CD4-positive, CD25-positive, alpha-beta regulatory T cell (primary cell): Measurements from ENCODE around the gene TAT. TPM values are rescaled to one million over a fixed set of nuclear protein-coding genes. Genes with fewer than 3 reads are reported as not detected.
"Not testable (repeated sequence)": the region's sequence is repeated elsewhere in the genome, so short reads cannot be mapped to it uniquely, and the experiment has no call there.

Source experiments
- ATAC-seq, 2 donors: fragments of 150-1000 bp; cut with Tn5 transposase; one replicate each; pipeline ENCODE4 v1.10.0; 2021; ENCODE audit warnings: low read depth in 2 of 2, moderate number of reproducible peaks in 2 of 2, moderate library complexity in 1 of 2
- DNase-seq, 3 donors: peaks; one replicate each; pipeline versions ENCODE4 v3.0.0 to v3.0.0-alpha.2; 2012 to 2022; ENCODE audit warnings: mixed read lengths in 1 of 3
- H3K27ac ChIP-seq: one replicate; pipeline ENCODE4 v1.7.0; 2013; ENCODE audit warnings: mild to moderate bottlenecking, low read length; ENCODE audit not compliant: insufficient read depth, poor library complexity, severe bottlenecking
- H3K27me3 ChIP-seq: one replicate; pipeline ENCODE4 v1.7.0; 2013; ENCODE audit warnings: low read length; ENCODE audit not compliant: control insufficient read depth, insufficient read depth
- H3K36me3 ChIP-seq: one replicate; pipeline ENCODE4 v1.7.0; 2013; ENCODE audit warnings: mild to moderate bottlenecking, low read length, moderate library complexity; ENCODE audit not compliant: control insufficient read depth, insufficient read depth
- H3K4me1 ChIP-seq: 2 replicates; pipeline ENCODE4 v1.7.0; 2013; ENCODE audit warnings: mild to moderate bottlenecking, low read length; ENCODE audit not compliant: insufficient read depth, control insufficient read depth, poor library complexity, severe bottlenecking
- H3K4me3 ChIP-seq: one replicate; pipeline ENCODE4 v1.7.0; 2013; ENCODE audit warnings: low read depth, mild to moderate bottlenecking, low read length, moderate library complexity
- H3K9me3 ChIP-seq, 2 experiments: 1 replicate in 1 of 2; 2 replicates in 1 of 2; pipeline ENCODE4 v1.7.0; 2013; ENCODE audit warnings: low read length in 2 of 2, mild to moderate bottlenecking in 1 of 2, moderate library complexity in 1 of 2; ENCODE audit not compliant: control insufficient read depth in 2 of 2
- H3K27ac Mint-ChIP-seq, 3 donors: one replicate each; pipeline ENCODE4 v1.8.0; 2020 to 2022; ENCODE audit warnings: mild to moderate bottlenecking in 3 of 3, mixed read lengths in 3 of 3, moderate library complexity in 2 of 3
- H3K27me3 Mint-ChIP-seq: one replicate; pipeline ENCODE4 v1.8.0; 2022; ENCODE audit warnings: mild to moderate bottlenecking, mixed read lengths
- H3K36me3 Mint-ChIP-seq: one replicate; pipeline ENCODE4 v1.8.0; 2020; ENCODE audit warnings: mixed read lengths
- H3K4me1 Mint-ChIP-seq, 4 donors: one replicate each; pipeline ENCODE4 v1.8.0; 2020 to 2022; ENCODE audit warnings: mixed read lengths in 4 of 4, mild to moderate bottlenecking in 1 of 4
- H3K4me3 Mint-ChIP-seq, 4 donors: one replicate each; pipeline ENCODE4 v1.8.0; 2020 to 2022; ENCODE audit warnings: mild to moderate bottlenecking in 4 of 4, mixed read lengths in 4 of 4, moderate library complexity in 3 of 4
- H3K9me3 Mint-ChIP-seq, 7 donors: one replicate each; pipeline ENCODE4 v1.8.0; 2020 to 2022; ENCODE audit warnings: mixed read lengths in 7 of 7, mild to moderate bottlenecking in 3 of 7, moderate library complexity in 2 of 7
- polyA plus RNA-seq, 4 donors: library from polyadenylated mRNA; unstranded; fragments of 300-500 nt; fragmentation: Illumina TruSeq; gene quantifications; one replicate each; pipeline ENCODE4 v1.2.3, GENCODE V29; 2021
- total RNA-seq: library from RNA; stranded (reverse); gene quantifications from one replicate; pipeline ENCODE4 v1.2.3, GENCODE V29; 2022

Gene TAT
- total and polyA plus RNA-seq, 5 donors from 2014 or later = 0.06 to 0.23 (median 0.14) TPM; not detected in 2

DNA sequence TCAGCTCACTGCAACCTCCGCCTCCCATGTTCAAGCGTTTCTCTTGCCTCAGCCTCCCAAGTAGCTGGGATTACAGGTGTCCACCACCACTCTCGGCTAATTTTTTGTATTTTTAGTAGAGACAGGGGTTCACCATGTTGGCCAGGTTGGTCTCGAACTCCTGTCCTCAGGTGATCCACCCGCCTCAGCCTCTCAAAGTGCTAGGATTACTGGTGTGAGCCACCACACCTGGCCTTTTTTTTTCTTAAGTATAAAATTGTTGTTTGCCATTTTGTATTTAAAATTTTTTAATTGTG is 5.6 kb upstream of the TAT start:
- H3K27me3 Mint-ChIP-seq = peaks cover 25% of the 10 kb centered on the region
- H3K27ac Mint-ChIP-seq = peak overlapping the region in 1 of 3 donors; percentile 26
- H3K4me3 ChIP-seq, H3K4me3 Mint-ChIP-seq, H3K4me1 Mint-ChIP-seq, H3K4me1 ChIP-seq, H3K27ac ChIP-seq, H3K9me3 Mint-ChIP-seq, H3K36me3 ChIP-seq, DNase-seq, H3K36me3 Mint-ChIP-seq, ATAC-seq, H3K9me3 ChIP-seq: not testable (repeated sequence)
- peaks cover 12% of the 10 kb centered on the region for H3K27me3 ChIP-seq

DNA sequence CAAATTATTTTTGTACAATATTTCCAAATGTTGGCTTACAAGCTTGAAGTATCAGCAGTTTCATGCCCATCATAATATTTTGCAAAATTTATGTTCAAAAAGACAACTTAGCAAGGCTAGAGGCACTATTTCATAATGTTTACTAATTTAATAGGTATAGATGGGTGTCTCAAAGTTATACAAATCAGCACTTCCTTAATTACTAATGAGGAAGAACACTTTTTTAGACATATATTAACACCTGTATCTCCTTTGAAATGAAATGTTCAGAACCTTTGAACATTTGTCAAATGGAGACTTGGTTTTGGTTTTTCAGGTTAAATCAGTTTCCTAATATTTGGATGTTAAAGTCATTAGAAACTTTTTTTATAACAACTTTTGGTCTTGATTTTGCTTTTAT is 2.2 kb downstream of the TAT start:
- H3K27ac Mint-ChIP-seq = no peak overlapping the region
- peaks cover 0 to 1% (median 0%) of the 10 kb centered on the region in 7 donors for H3K9me3 Mint-ChIP-seq
- Histone ChIP-seq H3K27ac (no peak overlapping the region), H3K9me3 (no peaks in the 10 kb centered on the region), H3K4me1 (no peaks in the 10 kb centered on the region), H3K4me3 (no peak overlapping the region), H3K27me3 (peaks cover 21% of the 10 kb centered on the region), H3K36me3 (no peaks in the 10 kb centered on the region)
- no peak overlapping the region for H3K4me3 Mint-ChIP-seq
- ATAC-seq (no peak), DNase-seq (no peak)
- no peaks in the 10 kb centered on the region for H3K4me1 Mint-ChIP-seq
- H3K27me3 Mint-ChIP-seq = peaks cover 38% of the 10 kb centered on the region
- H3K36me3 Mint-ChIP-seq = no peaks in the 10 kb centered on the region

DNA sequence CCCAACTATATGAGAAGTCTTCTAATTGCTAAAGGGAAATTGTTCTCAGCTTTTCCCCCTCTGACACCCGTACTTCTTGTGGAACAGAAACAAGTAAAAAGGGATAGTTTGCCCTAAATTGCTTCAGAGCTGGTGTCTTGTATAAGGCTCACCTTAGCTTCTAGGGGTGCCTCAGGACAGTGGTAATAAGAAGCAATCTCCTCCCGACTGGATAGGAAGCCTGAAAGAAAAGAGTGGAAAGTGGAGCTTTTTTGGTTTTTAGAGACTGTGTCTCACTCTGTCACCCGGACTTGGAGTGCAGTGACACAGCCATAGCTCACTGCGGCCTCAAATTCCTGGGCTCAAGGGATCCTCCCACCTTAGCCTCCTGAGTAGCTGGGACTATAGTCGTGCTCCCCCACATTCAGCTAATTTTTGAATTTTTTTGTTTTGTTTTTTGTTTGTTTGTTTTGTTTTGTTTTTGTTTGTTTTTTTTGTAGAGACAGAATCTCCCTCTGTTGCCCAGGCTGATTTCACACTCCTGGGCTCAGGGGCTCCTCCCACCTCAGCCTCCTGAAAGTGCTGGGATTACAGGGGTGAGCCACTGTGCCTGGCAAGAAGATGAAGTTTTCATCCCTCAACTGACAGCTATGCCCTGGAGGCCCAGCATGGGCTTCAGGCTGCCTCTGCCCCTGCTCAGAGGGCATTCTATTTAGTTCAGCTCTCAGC is 3.4 kb downstream of the TAT start:
- no peak overlapping the region for H3K4me3 Mint-ChIP-seq
- peaks cover 47% of the 10 kb centered on the region for H3K27me3 Mint-ChIP-seq
- Histone ChIP-seq H3K4me1 (no peaks in the 10 kb centered on the region), H3K27ac (no peak overlapping the region), H3K36me3 (no peaks in the 10 kb centered on the region), H3K4me3 (no peak overlapping the region), H3K9me3 (no peaks in the 10 kb centered on the region), H3K27me3 (peaks cover 21% of the 10 kb centered on the region)
- H3K4me1 Mint-ChIP-seq = no peaks in the 10 kb centered on the region
- DNase-seq (no peak), ATAC-seq (no peak)
- no peaks in the 10 kb centered on the region for H3K36me3 Mint-ChIP-seq
- peaks cover 0 to 1% (median 0%) of the 10 kb centered on the region in 7 donors for H3K9me3 Mint-ChIP-seq
- no peak overlapping the region for H3K27ac Mint-ChIP-seq

DNA sequence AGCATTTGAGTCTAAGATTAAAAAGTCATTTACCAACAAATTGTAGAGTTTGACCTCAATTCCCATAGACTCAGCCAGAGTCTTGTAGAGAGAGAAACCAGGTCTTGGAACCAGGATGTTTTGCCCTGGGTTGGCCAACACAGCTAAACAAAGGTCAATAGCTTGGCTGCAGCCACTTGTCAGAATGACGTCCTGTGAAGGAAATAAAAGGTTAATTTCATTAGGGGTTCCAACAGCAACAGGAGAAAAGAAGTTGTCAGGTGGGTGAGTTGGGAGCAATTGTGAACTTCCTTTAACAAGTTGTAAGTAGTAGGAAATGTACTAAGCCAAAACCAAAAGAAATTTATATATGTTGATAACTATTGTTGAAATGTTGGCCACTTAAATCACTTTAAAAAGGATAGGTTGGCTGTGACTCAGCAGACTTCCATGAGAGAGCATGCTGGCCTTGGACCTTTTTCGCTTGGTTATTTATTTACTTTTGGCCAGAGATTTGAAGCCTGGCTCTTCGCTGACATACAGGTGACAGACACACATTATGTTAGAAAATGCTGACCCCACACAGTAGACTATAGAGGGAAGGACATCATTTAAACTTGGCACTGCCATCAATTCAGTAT is 4.3 kb downstream of the TAT start:
- H3K4me3 ChIP-seq = no peak overlapping the region
- ATAC-seq (no peak), DNase-seq (no peak)
- H3K9me3 Mint-ChIP-seq = peaks cover 0 to 1% (median 0%) of the 10 kb centered on the region in 7 donors
- no peak overlapping the region for H3K4me3 Mint-ChIP-seq
- no peak overlapping the region for H3K27ac ChIP-seq
- no peaks in the 10 kb centered on the region for H3K4me1 ChIP-seq
- H3K36me3 Mint-ChIP-seq = no peaks in the 10 kb centered on the region
- H3K27me3 ChIP-seq = peaks cover 18% of the 10 kb centered on the region
- H3K36me3 ChIP-seq = no peaks in the 10 kb centered on the region
- no peaks in the 10 kb centered on the region for H3K4me1 Mint-ChIP-seq
- no peaks in the 10 kb centered on the region for H3K9me3 ChIP-seq
- no peak overlapping the region for H3K27ac Mint-ChIP-seq
- H3K27me3 Mint-ChIP-seq = peaks cover 47% of the 10 kb centered on the region

DNA sequence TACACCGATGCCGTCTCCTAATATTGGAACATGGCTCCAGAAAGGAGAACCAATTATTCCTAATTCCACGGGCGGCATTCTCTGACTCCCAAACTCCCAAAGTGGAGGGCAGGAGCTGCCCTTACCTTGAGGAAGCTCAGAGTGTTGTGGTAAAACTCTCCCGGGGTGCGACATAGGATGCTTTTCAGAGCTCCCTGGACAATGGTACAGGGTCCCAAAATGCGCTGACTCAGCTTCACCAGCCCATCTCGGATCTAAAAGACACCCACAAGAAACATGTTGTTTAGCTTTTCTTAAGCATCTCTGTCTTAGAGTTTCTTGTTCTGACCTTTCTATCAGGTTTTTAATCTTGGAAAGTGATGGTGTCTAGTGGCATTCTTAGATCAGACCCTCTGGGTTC is 6.7 kb downstream of the TAT start:
- H3K4me3 ChIP-seq = no peak overlapping the region
- no peak for ATAC-seq
- H3K4me1 Mint-ChIP-seq = peaks cover 6 to 12% (median 10%) of the 10 kb centered on the region in 4 donors
- H3K4me3 Mint-ChIP-seq = no peak overlapping the region
- H3K27ac ChIP-seq = no peak overlapping the region
- peaks cover 3% of the 10 kb centered on the region for H3K27me3 ChIP-seq
- peaks cover 35% of the 10 kb centered on the region for H3K27me3 Mint-ChIP-seq
- H3K9me3 Mint-ChIP-seq = peaks cover 0 to 2% (median 0%) of the 10 kb centered on the region in 7 donors
- no peak for DNase-seq
- H3K27ac Mint-ChIP-seq = no peak overlapping the region
- H3K36me3 ChIP-seq = no peaks in the 10 kb centered on the region
- H3K4me1 ChIP-seq = peaks cover 5% of the 10 kb centered on the region
- H3K36me3 Mint-ChIP-seq = no peaks in the 10 kb centered on the region
- H3K9me3 ChIP-seq = no peaks in the 10 kb centered on the region

DNA sequence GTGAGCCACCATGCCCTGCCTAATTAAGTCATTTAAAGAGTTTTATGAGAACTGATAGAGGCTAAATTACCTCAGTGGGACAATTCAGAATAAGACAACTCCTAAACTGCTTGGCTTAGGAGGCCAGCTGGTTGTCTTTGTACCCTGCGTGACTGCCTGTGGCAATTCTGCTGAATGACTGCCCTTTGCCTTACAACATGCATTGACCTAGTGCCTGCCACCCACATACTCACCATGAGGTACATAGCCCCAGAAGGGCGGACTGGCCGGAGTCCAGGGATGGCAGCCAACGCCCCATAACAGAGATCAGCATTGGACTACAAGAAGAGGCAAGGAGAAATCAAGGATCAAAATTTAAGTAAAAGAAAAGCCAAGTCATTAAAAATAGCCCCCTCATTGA is 7.3 kb downstream of the TAT start:
- Histone ChIP-seq H3K9me3 (no peaks in the 10 kb centered on the region), H3K27me3 (peaks cover 3% of the 10 kb centered on the region), H3K36me3 (no peaks in the 10 kb centered on the region), H3K27ac (no peak overlapping the region), H3K4me3 (no peak overlapping the region), H3K4me1 (peaks cover 9% of the 10 kb centered on the region)
- H3K9me3 Mint-ChIP-seq = peaks cover 0 to 2% (median 0%) of the 10 kb centered on the region in 7 donors
- H3K27ac Mint-ChIP-seq = no peak overlapping the region
- DNase-seq = no peak
- H3K4me1 Mint-ChIP-seq = peaks cover 6 to 17% (median 13%) of the 10 kb centered on the region in 4 donors
- no peaks in the 10 kb centered on the region for H3K36me3 Mint-ChIP-seq
- no peak for ATAC-seq
- no peak overlapping the region for H3K4me3 Mint-ChIP-seq
- peaks cover 40% of the 10 kb centered on the region for H3K27me3 Mint-ChIP-seq

DNA sequence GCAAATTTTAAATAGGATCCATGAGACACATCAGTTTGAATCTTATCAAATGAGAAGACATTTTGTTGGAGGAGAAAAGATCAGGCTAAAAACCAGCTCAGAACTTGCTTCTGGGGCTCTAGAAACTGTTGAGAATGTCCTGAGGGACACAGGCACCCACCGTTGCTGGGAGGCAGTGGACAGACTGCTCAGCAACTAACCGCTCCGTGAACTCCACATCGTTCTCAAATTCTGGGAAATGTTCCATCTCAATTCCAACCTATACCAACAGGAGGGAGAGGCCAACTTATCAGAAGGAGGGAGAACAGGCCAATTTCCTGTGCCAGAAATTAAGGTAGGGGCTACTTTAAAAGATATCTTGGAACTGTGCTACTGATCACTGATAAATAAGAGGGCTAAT is 8.3 kb downstream of the TAT start:
- Histone ChIP-seq H3K9me3 (no peaks in the 10 kb centered on the region), H3K27ac (no peak overlapping the region), H3K4me3 (no peak overlapping the region), H3K4me1 (peaks cover 13% of the 10 kb centered on the region), H3K27me3 (peaks cover 3% of the 10 kb centered on the region), H3K36me3 (no peaks in the 10 kb centered on the region)
- no peak for ATAC-seq
- DNase-seq = no peak
- Mint-ChIP-seq H3K4me3 (no peak overlapping the region), H3K4me1 (peaks cover 6 to 22% (median 13%) of the 10 kb centered on the region in 4 donors), H3K27me3 (peaks cover 40% of the 10 kb centered on the region), H3K9me3 (peaks cover 0 to 3% (median 0%) of the 10 kb centered on the region in 7 donors), H3K36me3 (no peaks in the 10 kb centered on the region), H3K27ac (no peak overlapping the region)

DNA sequence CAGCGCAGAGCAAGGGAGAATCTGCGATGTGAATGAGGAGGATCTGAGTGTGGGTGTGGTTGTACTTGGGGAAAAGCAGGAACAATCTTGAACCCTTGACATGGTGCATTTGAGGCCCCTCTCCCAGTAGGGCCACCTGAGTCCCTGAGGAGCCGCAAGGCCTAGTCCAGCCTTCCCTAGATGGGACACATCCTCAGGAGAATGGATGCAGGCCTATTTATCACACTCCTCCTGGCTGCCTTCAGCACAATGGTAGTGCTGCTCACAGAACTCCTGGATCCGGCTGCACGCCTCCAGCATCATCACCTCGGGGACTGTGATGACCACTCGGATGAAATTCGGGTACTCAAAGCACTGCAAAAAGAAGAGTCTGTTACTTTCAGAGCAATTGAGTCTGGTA is 9.0 kb downstream of the TAT start:
- Histone ChIP-seq H3K9me3 (no peaks in the 10 kb centered on the region), H3K27ac (no peak overlapping the region), H3K27me3 (peaks cover 3% of the 10 kb centered on the region), H3K36me3 (no peaks in the 10 kb centered on the region), H3K4me3 (no peak overlapping the region), H3K4me1 (peaks cover 13% of the 10 kb centered on the region)
- no peak for ATAC-seq
- no peak overlapping the region for H3K27ac Mint-ChIP-seq
- peaks cover 0 to 5% (median 2%) of the 10 kb centered on the region in 7 donors for H3K9me3 Mint-ChIP-seq
- H3K4me1 Mint-ChIP-seq = peaks cover 6 to 22% (median 13%) of the 10 kb centered on the region in 4 donors
- H3K27me3 Mint-ChIP-seq = peaks cover 40% of the 10 kb centered on the region
- H3K36me3 Mint-ChIP-seq = no peaks in the 10 kb centered on the region
- no peak for DNase-seq
- H3K4me3 Mint-ChIP-seq = no peak overlapping the region
